HepG2 (cell line): ENCODE measurements around the gene MYH7. TPM values are rescaled to one million over a fixed set of nuclear protein-coding genes. Genes with fewer than 3 reads are reported as not detected.

Source experiments
- ATM ChIP-seq: fragments of 450-650 bp; IDR thresholded peaks from 2 replicates; pipeline ENCODE4 v1.7.1; 2017; ENCODE audit warnings: mild to moderate bottlenecking, borderline replicate concordance
- BRD4 ChIP-seq: sonication (generic); formaldehyde crosslinking; IDR thresholded peaks from 2 replicates; pipeline ENCODE4 v1.4.0; 2020; ENCODE audit warnings: missing genetic modification reagents
- CHCHD3 ChIP-seq: sonication (generic); formaldehyde crosslinking; IDR thresholded peaks from 2 replicates; pipeline ENCODE4 v1.8.0; 2022; ENCODE audit warnings: mild to moderate bottlenecking, missing genetic modification reagents, moderate library complexity
- HNRNPLL ChIP-seq: fragments of 200-400 bp; formaldehyde crosslinking; IDR thresholded peaks from 2 replicates; pipeline ENCODE4 v1.6.1; 2017; ENCODE audit warnings: mild to moderate bottlenecking, low read depth, low read length; ENCODE audit not compliant: poor library complexity, severe bottlenecking
- IRF2 ChIP-seq: IDR thresholded peaks from 2 replicates; pipeline ENCODE4 v1.6.1; 2018; ENCODE audit warnings: missing genetic modification reagents, missing compliant biosample characterization
- JDP2 ChIP-seq: sonication (generic); formaldehyde crosslinking; IDR thresholded peaks from 2 replicates; pipeline ENCODE4 v1.8.1; 2022; ENCODE audit warnings: missing genetic modification reagents, borderline replicate concordance
- MAFK ChIP-seq, 2 experiments: IDR thresholded peaks in 1 of 2; conservative IDR thresholded peaks in 1 of 2; 2 replicates each; pipeline ENCODE4 v1.6.1; 2011; ENCODE audit warnings: improper control_type of control experiment in 2 of 2, low read length in 2 of 2
- PHF8 ChIP-seq: sonication (generic); formaldehyde crosslinking; IDR thresholded peaks from 2 replicates; pipeline ENCODE4 v1.5.0; 2020; ENCODE audit warnings: missing genetic modification reagents
- RCOR2 ChIP-seq: IDR thresholded peaks from 2 replicates; pipeline ENCODE4 v1.6.1; 2016; ENCODE audit warnings: missing biosample characterization, missing genetic modification reagents
- RFX1 ChIP-seq: fragments of 450-650 bp; IDR thresholded peaks from 2 replicates; pipeline ENCODE4 v1.6.1; 2017
- RNF2 ChIP-seq: fragments of 450-650 bp; conservative IDR thresholded peaks from 2 replicates; pipeline ENCODE4 v1.6.1; 2016; ENCODE audit warnings: low read depth
- SMC3 ChIP-seq: IDR thresholded peaks from 2 replicates; pipeline ENCODE4 v1.6.1; 2011; ENCODE audit warnings: low read length, improper control_type of control experiment
- SMYD3 ChIP-seq: sonication (generic); formaldehyde crosslinking; IDR thresholded peaks from 2 replicates; pipeline ENCODE4 v1.8.1; 2023; ENCODE audit warnings: mild to moderate bottlenecking, missing genetic modification reagents
- SYNCRIP ChIP-seq: fragments of 200-400 bp; formaldehyde crosslinking; IDR thresholded peaks from 2 replicates; pipeline ENCODE4 v1.6.1; 2018; ENCODE audit warnings: mild to moderate bottlenecking, low read depth, low read length; ENCODE audit not compliant: insufficient read depth
- TBX2 ChIP-seq: sonication (generic); formaldehyde crosslinking; IDR thresholded peaks from 2 replicates; pipeline ENCODE4 v1.5.0; 2020; ENCODE audit warnings: missing genetic modification reagents, mild to moderate bottlenecking, borderline replicate concordance
- ZNF124 ChIP-seq: sonication (generic); formaldehyde crosslinking; IDR thresholded peaks from 2 replicates; pipeline ENCODE4 v1.4.0; 2020; ENCODE audit warnings: missing genetic modification reagents
- polyA plus RNA-seq, 8 experiments: library from polyadenylated mRNA; depleted of rRNA in 3 of 8; stranded (reverse) in 7 of 8; unstranded in 1 of 8; fragments of >200 nt; fragmentation: Illumina TruSeq in 4 of 8; extraction: Trizol in 4 of 8; gene quantifications; 2 replicates each; pipeline versions ENCODE4 v1.2.1 to v1.2.3, GENCODE V29; 2011 to 2016; ENCODE audit warnings: low read depth in 4 of 8, missing spikeins in 1 of 8, mixed read lengths in 1 of 8; ENCODE audit not compliant: insufficient read depth in 1 of 8
- total RNA-seq, 5 experiments: library from RNA; depleted of rRNA; stranded (reverse); fragments of >200 nt; fragmentation: Illumina TruSeq; extraction: Trizol; gene quantifications; 2 replicates each; pipeline ENCODE4 v1.2.3, GENCODE V29; 2016; ENCODE audit warnings: low read depth in 1 of 5
- TF ChIP-seq, protein P1 (sequence below): sonication (generic); formaldehyde crosslinking; IDR thresholded peaks from 2 replicates; pipeline ENCODE4 v1.5.0; 2020; ENCODE audit warnings: missing genetic modification reagents, mild to moderate bottlenecking, borderline replicate concordance
- TF ChIP-seq, protein P2 (sequence below): sonication (generic); formaldehyde crosslinking; IDR thresholded peaks from 2 replicates; pipeline ENCODE4 v1.9.0; 2021; ENCODE audit warnings: missing genetic modification reagents, mild to moderate bottlenecking, borderline replicate concordance
- TF ChIP-seq, protein P3 (sequence below): sonication (generic); formaldehyde crosslinking; IDR thresholded peaks from 2 replicates; pipeline ENCODE4 v1.8.0; 2022; ENCODE audit warnings: mild to moderate bottlenecking, missing genetic modification reagents, moderate library complexity
- TF ChIP-seq, protein P4 (sequence below): sonication (generic); formaldehyde crosslinking; IDR thresholded peaks from 2 replicates; pipeline ENCODE4 v1.4.0; 2020; ENCODE audit warnings: low read depth, mild to moderate bottlenecking, missing genetic modification reagents
- TF ChIP-seq, protein P5 (sequence below): sonication (generic); formaldehyde crosslinking; IDR thresholded peaks from 2 replicates; pipeline ENCODE4 v1.4.0; 2020; ENCODE audit warnings: mild to moderate bottlenecking, missing genetic modification reagents
- TF ChIP-seq, protein P6 (sequence below): sonication (generic); formaldehyde crosslinking; IDR thresholded peaks from 2 replicates; pipeline ENCODE4 v1.4.0; 2020; ENCODE audit warnings: low read depth, mild to moderate bottlenecking, missing genetic modification reagents
- TF ChIP-seq, protein P7 (sequence below): sonication (generic); formaldehyde crosslinking; IDR thresholded peaks from 2 replicates; pipeline ENCODE4 v1.4.0; 2020; ENCODE audit warnings: missing genetic modification reagents
- TF ChIP-seq, protein P8 (sequence below): IDR thresholded peaks from 2 replicates; pipeline ENCODE4 v1.6.1; 2016; ENCODE audit warnings: mild to moderate bottlenecking, missing biosample characterization, missing genetic modification reagents

MYH7 gene
- total and polyA plus RNA-seq, 2 of the 13 experiments (the other 11 are each of a cell fraction or from before 2014, with no cell fraction given), result 0.04 TPM; not detected in 1

DNA sequence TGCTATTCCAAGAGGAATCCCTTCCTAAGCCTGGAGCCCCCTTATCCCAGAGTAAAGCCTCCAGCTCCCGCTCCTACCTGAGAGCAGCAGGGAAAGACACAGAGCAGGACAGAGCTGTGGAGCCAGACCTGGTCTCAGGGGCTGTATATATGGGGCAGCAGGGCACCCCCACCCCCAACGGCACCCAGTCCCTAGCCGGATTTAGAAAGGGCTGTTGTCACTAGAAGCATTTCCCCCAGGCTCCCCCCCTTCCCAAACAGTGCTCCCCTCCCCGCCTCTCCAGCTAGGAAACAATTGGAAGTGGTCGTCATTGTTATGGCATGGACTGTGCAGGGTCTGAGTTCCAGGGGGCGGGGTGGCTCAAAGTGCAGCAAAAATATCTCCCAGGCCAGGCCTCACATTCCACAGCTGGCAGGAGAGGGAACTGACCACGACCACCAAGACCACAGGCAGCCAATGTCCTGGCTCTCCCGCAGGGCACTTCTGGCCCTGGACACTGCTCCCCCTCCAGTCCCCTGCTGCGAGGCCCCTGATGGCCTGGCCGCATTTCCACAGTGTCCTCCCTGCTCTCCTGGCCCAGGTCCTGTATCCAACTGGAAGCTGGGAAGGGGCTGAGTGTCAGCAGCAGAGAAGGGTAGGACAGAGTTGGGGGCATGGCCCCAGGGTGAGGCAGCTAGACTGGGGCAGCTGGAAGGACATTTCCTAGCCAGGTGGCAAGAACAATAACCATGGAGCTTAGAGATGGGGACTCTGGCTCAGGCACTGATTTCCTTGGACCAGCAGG lies at the start of gene MYH7 (continued):
- TF ChIP-seq MAFK (conservative IDR thresholded peaks at IDR 0.05 in 1 of 2, IDR thresholded peaks at IDR 0.05 in 1 of 2; ENCODE audit: low read length in 2 of 2), result no peak
- no peak for TF ChIP-seq RNF2
- TF ChIP-seq CHCHD3 (CRISPR knock-in tag), result 0 out of 2 replicates have a peak, but pooled peaks have one; percentile 45
- TF ChIP-seq SYNCRIP, result no peak
- no peak for TF ChIP-seq ZNF124 (CRISPR knock-in tag)
- TF ChIP-seq JDP2 (CRISPR knock-in tag), result no peak
- TF ChIP-seq, protein P1, sequence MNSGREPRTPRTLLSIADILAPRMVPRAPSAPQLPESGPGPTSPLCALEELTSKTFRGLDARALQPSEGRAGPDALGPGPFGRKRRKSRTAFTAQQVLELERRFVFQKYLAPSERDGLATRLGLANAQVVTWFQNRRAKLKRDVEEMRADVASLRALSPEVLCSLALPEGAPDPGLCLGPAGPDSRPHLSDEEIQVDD (CRISPR knock-in tag), result 0 out of 2 replicates have a peak, but pooled peaks have one; percentile 58
- TF ChIP-seq BRD4 (CRISPR knock-in tag), result peak; percentile 52; the same call in 1 of the 2 replicates
- no peak for TF ChIP-seq RCOR2 (CRISPR knock-in tag)
- no peak for TF ChIP-seq RFX1
- TF ChIP-seq, protein P2, sequence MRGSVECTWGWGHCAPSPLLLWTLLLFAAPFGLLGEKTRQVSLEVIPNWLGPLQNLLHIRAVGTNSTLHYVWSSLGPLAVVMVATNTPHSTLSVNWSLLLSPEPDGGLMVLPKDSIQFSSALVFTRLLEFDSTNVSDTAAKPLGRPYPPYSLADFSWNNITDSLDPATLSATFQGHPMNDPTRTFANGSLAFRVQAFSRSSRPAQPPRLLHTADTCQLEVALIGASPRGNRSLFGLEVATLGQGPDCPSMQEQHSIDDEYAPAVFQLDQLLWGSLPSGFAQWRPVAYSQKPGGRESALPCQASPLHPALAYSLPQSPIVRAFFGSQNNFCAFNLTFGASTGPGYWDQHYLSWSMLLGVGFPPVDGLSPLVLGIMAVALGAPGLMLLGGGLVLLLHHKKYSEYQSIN (CRISPR knock-in tag), result no peak
- no peak; the same call in 1 of the 2 replicates for TF ChIP-seq SMC3
- TF ChIP-seq, protein P3, sequence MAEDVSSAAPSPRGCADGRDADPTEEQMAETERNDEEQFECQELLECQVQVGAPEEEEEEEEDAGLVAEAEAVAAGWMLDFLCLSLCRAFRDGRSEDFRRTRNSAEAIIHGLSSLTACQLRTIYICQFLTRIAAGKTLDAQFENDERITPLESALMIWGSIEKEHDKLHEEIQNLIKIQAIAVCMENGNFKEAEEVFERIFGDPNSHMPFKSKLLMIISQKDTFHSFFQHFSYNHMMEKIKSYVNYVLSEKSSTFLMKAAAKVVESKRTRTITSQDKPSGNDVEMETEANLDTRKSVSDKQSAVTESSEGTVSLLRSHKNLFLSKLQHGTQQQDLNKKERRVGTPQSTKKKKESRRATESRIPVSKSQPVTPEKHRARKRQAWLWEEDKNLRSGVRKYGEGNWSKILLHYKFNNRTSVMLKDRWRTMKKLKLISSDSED (CRISPR knock-in tag), result no peak
- no peak for TF ChIP-seq SMYD3 (CRISPR knock-in tag)
- TF ChIP-seq PHF8, result no peak
- TF ChIP-seq TBX2 (CRISPR knock-in tag), result peak; percentile 67
- TF ChIP-seq, protein P4, sequence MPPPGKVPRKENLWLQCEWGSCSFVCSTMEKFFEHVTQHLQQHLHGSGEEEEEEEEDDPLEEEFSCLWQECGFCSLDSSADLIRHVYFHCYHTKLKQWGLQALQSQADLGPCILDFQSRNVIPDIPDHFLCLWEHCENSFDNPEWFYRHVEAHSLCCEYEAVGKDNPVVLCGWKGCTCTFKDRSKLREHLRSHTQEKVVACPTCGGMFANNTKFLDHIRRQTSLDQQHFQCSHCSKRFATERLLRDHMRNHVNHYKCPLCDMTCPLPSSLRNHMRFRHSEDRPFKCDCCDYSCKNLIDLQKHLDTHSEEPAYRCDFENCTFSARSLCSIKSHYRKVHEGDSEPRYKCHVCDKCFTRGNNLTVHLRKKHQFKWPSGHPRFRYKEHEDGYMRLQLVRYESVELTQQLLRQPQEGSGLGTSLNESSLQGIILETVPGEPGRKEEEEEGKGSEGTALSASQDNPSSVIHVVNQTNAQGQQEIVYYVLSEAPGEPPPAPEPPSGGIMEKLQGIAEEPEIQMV (CRISPR knock-in tag), result no peak
- no peak for TF ChIP-seq ATM
- TF ChIP-seq, protein P5, sequence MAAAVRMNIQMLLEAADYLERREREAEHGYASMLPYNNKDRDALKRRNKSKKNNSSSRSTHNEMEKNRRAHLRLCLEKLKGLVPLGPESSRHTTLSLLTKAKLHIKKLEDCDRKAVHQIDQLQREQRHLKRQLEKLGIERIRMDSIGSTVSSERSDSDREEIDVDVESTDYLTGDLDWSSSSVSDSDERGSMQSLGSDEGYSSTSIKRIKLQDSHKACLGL (CRISPR knock-in tag), result peak; percentile 27; the same call in 1 of the 2 replicates
- TF ChIP-seq, protein P6, sequence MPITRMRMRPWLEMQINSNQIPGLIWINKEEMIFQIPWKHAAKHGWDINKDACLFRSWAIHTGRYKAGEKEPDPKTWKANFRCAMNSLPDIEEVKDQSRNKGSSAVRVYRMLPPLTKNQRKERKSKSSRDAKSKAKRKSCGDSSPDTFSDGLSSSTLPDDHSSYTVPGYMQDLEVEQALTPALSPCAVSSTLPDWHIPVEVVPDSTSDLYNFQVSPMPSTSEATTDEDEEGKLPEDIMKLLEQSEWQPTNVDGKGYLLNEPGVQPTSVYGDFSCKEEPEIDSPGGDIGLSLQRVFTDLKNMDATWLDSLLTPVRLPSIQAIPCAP (CRISPR knock-in tag), result no peak
- TF ChIP-seq, protein P7, sequence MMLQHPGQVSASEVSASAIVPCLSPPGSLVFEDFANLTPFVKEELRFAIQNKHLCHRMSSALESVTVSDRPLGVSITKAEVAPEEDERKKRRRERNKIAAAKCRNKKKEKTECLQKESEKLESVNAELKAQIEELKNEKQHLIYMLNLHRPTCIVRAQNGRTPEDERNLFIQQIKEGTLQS (CRISPR knock-in tag), result no peak
- TF ChIP-seq HNRNPLL, result no peak
- TF ChIP-seq IRF2 (CRISPR knock-in tag), result no peak
- TF ChIP-seq, protein P8, sequence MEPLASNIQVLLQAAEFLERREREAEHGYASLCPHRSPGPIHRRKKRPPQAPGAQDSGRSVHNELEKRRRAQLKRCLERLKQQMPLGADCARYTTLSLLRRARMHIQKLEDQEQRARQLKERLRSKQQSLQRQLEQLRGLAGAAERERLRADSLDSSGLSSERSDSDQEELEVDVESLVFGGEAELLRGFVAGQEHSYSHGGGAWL (CRISPR knock-in tag), result no peak
